ENCODE measurements around the gene KLK13.

KLK13 gene

GRCh38 chr19:51100601-51101000 lies 35.7 kb upstream of the KLK13 start:
- H3K9me3 ChIP-seq (ENCODE audit: insufficient read depth, low read depth, low read length) = no peaks in the 10 kb centered on the region

DNA sequence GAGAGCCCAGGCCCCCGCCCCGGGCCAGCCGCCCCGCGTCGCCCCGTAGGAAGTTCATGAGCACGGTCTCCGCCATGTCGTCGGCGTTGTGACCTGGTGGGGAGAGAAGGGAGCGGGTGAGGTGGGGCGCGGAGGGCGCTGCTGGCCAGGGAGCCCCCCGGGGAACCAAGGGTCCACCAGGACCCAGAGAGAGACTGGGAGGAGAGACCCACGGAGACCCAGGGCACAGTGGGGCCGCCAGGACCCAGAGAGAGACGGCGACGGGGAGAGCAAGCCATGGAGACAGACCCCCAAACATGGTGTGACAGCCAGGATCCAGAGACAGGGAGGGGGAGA lies 34.1 kb upstream of the KLK13 start:
- Histone ChIP-seq H3K4me3 (ENCODE audit: low read length) (no peak overlapping the region), H3K27ac (ENCODE audit: low read length) (no peak overlapping the region), H3K4me1 (ENCODE audit: insufficient read depth, low read length) (peaks cover 4% of the 10 kb centered on the region; the same call in 1 of the 2 replicates), H3K9me3 (ENCODE audit: insufficient read depth, low read depth, low read length) (no peaks in the 10 kb centered on the region), H3K36me3 (ENCODE audit: insufficient read depth, low read depth, low read length) (peaks cover 9% of the 10 kb centered on the region; the same call in 1 of the 2 replicates), H3K9ac (ENCODE audit: low read depth, low read length) (no peak overlapping the region), H3K27me3 (ENCODE audit: insufficient read depth, low read length) (no peaks in the 10 kb centered on the region)

More at GRCh38 chr19:51100601-51101000, 35.7 kb upstream of the KLK13 start:
- Histone ChIP-seq H3K36me3 (ENCODE audit: insufficient read depth, low read depth, low read length) (peaks cover 11% of the 10 kb centered on the region; the same call in 1 of the 2 replicates), H3K9ac (ENCODE audit: low read depth, low read length) (no peak overlapping the region), H3K4me1 (ENCODE audit: insufficient read depth, low read length) (no peaks in the 10 kb centered on the region), H3K4me3 (ENCODE audit: low read length) (no peak overlapping the region), H3K27me3 (ENCODE audit: insufficient read depth, low read length) (no peaks in the 10 kb centered on the region), H3K27ac (ENCODE audit: low read length) (no peak overlapping the region)

DNA sequence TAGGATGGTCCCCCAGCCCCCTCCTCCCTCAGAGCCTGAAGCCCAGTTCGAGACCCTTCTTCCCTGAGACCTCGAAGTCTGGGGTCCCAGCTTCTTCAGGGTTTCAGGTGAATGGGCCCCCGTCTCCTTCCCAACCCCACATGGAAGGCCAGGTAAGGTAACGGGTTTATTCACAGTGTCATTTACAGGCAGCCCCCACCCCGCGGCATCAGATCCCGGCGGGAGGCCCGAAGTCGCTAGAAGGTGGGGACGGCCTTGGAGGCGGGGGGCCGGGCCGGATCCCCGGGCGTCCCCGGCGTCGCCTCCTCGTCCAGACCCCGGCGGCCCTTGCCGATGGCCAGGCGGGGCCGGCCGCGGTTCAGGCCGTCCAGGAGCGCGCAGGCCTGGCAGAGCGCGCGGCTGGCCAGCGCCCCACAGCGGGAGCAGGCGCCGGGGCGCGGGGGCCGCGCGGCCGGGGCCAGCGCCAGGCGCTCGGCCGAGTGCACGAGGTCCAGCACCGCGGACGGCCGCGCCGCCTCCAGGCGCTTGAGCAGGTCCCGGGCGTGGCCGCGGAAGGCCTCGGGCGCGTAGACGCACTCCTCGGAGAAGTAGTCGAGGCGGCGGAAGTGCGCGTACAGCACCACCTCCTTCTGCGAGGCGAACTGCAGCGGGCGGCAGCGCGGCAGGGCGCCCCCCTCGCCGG lies 33.6 kb upstream of the KLK13 start:
- H3K4me3 ChIP-seq (ENCODE audit: low read length) = no peak overlapping the region
- H3K9me3 ChIP-seq (ENCODE audit: insufficient read depth, low read depth, low read length) = no peaks in the 10 kb centered on the region
- H3K4me1 ChIP-seq (ENCODE audit: insufficient read depth, low read length) = peaks cover 4% of the 10 kb centered on the region; the same call in 1 of the 2 replicates
- peaks cover 5% of the 10 kb centered on the region; the same call in 1 of the 2 replicates for H3K36me3 ChIP-seq (ENCODE audit: insufficient read depth, low read depth, low read length)
- H3K27ac ChIP-seq (ENCODE audit: low read length) = no peak overlapping the region
- H3K27me3 ChIP-seq (ENCODE audit: insufficient read depth, low read length) = no peaks in the 10 kb centered on the region
- H3K9ac ChIP-seq (ENCODE audit: low read depth, low read length) = no peak overlapping the region

DNA sequence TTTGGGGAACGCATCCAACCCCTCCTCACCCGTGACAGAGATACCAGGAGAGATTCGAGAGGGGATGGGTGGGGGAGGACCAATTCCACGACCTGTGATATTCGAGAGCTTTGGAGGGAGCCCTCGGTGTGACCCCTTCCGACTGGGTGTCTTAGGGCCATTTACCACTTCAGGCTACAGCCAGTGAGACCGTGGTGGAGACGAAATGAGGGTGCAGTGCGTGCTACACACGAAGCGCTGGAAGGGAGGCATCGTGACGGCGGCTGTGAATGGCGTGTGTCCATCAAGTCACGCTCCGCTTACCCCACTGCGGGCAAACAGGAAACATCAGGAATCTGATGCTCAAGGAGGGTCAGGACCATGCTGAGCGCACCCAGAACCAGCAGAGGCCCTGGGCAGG lies 32.9 kb upstream of the KLK13 start:
- no peak overlapping the region for H3K4me3 ChIP-seq (ENCODE audit: low read length)
- H3K4me1 ChIP-seq (ENCODE audit: insufficient read depth, low read length) = peaks cover 4% of the 10 kb centered on the region; the same call in 1 of the 2 replicates
- H3K36me3 ChIP-seq (ENCODE audit: insufficient read depth, low read depth, low read length) = peaks cover 1% of the 10 kb centered on the region; the same call in 1 of the 2 replicates
- no peaks in the 10 kb centered on the region for H3K27me3 ChIP-seq (ENCODE audit: insufficient read depth, low read length)
- no peak overlapping the region for H3K27ac ChIP-seq (ENCODE audit: low read length)
- H3K9ac ChIP-seq (ENCODE audit: low read depth, low read length) = no peak overlapping the region
- no peaks in the 10 kb centered on the region for H3K9me3 ChIP-seq (ENCODE audit: insufficient read depth, low read depth, low read length)

DNA sequence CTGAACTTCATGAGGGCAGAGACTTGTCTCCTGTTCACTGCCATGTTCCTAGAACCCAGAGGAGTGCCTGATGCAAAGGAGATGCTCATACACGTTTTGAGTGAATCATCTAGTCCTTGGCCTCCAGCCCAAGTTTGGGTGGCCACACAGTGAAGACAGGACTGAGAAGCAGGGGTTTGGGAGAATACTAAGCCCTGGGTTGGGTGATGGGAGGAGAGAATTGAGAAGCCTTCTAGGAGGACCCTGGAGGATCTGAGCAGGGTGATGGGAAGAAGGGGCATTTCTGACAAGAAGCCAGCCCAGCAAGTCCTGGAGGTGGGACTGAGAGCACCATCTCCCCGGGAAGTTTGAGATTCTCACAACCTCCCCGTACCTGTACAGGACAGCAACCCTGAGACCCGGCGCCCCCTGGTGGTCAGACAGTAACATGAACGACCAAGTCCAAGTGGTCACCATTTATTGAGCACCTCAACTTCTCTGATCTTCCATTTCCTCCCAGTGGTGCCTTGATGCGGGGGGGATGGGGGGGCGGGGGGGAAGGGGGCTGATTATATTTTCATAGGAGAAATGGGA lies 32.4 kb upstream of the KLK13 start:
- no peak overlapping the region for H3K27ac ChIP-seq (ENCODE audit: low read length)
- no peak overlapping the region for H3K9ac ChIP-seq (ENCODE audit: low read depth, low read length)
- no peaks in the 10 kb centered on the region for H3K9me3 ChIP-seq (ENCODE audit: insufficient read depth, low read depth, low read length)
- H3K27me3 ChIP-seq (ENCODE audit: insufficient read depth, low read length) = no peaks in the 10 kb centered on the region
- peaks cover 4% of the 10 kb centered on the region; the same call in 1 of the 2 replicates for H3K4me1 ChIP-seq (ENCODE audit: insufficient read depth, low read length)
- H3K36me3 ChIP-seq (ENCODE audit: insufficient read depth, low read depth, low read length) = no peaks in the 10 kb centered on the region; the same call in 1 of the 2 replicates
- H3K4me3 ChIP-seq (ENCODE audit: low read length) = no peak overlapping the region

GRCh38 chr19:51096473-51097165 lies 31.7 kb upstream of the KLK13 start:
- H3K4me1 ChIP-seq (ENCODE audit: insufficient read depth, low read length) = peaks cover 4% of the 10 kb centered on the region; the same call in 1 of the 2 replicates
- no peaks in the 10 kb centered on the region for H3K9me3 ChIP-seq (ENCODE audit: insufficient read depth, low read depth, low read length)
- no peaks in the 10 kb centered on the region; the same call in 1 of the 2 replicates for H3K36me3 ChIP-seq (ENCODE audit: insufficient read depth, low read depth, low read length)
- H3K9ac ChIP-seq (ENCODE audit: low read depth, low read length) = no peak overlapping the region
- H3K4me3 ChIP-seq (ENCODE audit: low read length) = no peak overlapping the region
- H3K27me3 ChIP-seq (ENCODE audit: insufficient read depth, low read length) = no peaks in the 10 kb centered on the region
- H3K27ac ChIP-seq (ENCODE audit: low read length) = no peak overlapping the region

- H3K9ac ChIP-seq (ENCODE audit: low read depth, low read length) = no peak overlapping the region
- H3K4me3 ChIP-seq (ENCODE audit: low read length) = no peak overlapping the region
- H3K27ac ChIP-seq (ENCODE audit: low read length) = no peak overlapping the region
- H3K4me1 ChIP-seq (ENCODE audit: insufficient read depth, low read length) = peaks cover 4% of the 10 kb centered on the region; the same call in 1 of the 2 replicates
- H3K36me3 ChIP-seq (ENCODE audit: insufficient read depth, low read depth, low read length) = no peaks in the 10 kb centered on the region
- H3K27me3 ChIP-seq (ENCODE audit: insufficient read depth, low read length) = no peaks in the 10 kb centered on the region
- no peaks in the 10 kb centered on the region for H3K9me3 ChIP-seq (ENCODE audit: insufficient read depth, low read depth, low read length)
Observed at GRCh38 chr19:51094696-51095279, 29.9 kb upstream of the KLK13 start.

GRCh38 chr19:51093510-51094345 lies 28.8 kb upstream of the KLK13 start:
- H3K4me3 ChIP-seq (ENCODE audit: low read length) = no peak overlapping the region
- H3K4me1 ChIP-seq (ENCODE audit: insufficient read depth, low read length) = peaks cover 4% of the 10 kb centered on the region; the same call in 1 of the 2 replicates
- no peaks in the 10 kb centered on the region for H3K9me3 ChIP-seq (ENCODE audit: insufficient read depth, low read depth, low read length)
- no peaks in the 10 kb centered on the region for H3K27me3 ChIP-seq (ENCODE audit: insufficient read depth, low read length)
- no peak overlapping the region for H3K27ac ChIP-seq (ENCODE audit: low read length)
- no peaks in the 10 kb centered on the region for H3K36me3 ChIP-seq (ENCODE audit: insufficient read depth, low read depth, low read length)
- no peak overlapping the region for H3K9ac ChIP-seq (ENCODE audit: low read depth, low read length)

- Histone ChIP-seq H3K27ac (ENCODE audit: low read length) (no peak overlapping the region), H3K27me3 (ENCODE audit: insufficient read depth, low read length) (no peaks in the 10 kb centered on the region), H3K9ac (ENCODE audit: low read depth, low read length) (no peak overlapping the region)
Observed at GRCh38 chr19:51093101-51093500, 28.2 kb upstream of the KLK13 start.

DNA sequence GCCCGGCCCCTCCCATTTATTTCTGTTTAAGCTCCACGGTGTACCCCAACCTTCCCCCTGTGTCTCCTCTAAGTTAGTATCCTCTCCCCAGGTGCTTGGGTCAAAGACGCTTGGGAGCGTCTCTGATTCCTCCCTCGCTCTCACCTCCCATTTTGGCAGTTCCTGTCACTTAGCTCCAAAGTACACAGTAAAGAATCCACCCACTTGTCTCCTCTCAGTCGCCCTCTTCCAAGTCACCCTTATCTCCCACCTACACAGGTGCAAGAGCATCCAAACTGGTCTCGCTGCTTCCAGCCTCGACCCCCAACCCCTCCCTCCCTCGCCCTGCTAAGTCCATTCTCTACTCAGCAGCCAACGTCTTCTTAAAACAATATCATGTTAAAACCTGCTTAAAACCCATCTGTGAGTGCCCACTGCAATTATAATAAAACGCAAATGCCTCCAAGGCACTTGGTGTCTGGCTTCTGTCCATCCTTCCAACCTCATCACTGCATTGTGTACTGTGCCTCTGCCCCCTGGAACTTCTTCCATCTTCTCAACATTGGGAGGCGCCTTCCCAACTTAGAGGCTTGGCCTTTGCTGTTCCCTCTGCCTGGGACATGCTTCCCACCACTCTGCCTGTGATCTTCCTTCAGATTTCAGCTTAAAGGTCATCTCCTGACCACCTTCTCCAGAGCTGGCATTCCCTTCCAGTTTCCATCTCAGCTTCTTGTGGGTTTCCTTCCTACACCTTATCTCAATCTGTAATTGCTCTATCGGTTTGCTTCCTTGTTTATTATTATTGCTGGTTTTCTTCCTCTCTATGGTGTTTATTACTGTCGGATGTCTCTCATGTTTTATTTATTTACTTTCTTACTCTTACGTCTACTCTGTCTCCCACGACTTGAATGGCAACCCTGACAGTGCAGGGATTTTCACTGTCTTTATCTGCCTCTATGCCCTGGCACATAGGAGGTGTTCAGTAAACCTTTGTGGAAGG lies 27.3 kb upstream of the KLK13 start:
- H3K27ac ChIP-seq (ENCODE audit: low read length) = no peak overlapping the region
- no peak overlapping the region for H3K9ac ChIP-seq (ENCODE audit: low read depth, low read length)
- H3K9me3 ChIP-seq (ENCODE audit: insufficient read depth, low read depth, low read length) = no peaks in the 10 kb centered on the region
- no peak overlapping the region for H3K4me3 ChIP-seq (ENCODE audit: low read length)
- no peaks in the 10 kb centered on the region for H3K36me3 ChIP-seq (ENCODE audit: insufficient read depth, low read depth, low read length)
- no peaks in the 10 kb centered on the region for H3K27me3 ChIP-seq (ENCODE audit: insufficient read depth, low read length)
- H3K4me1 ChIP-seq (ENCODE audit: insufficient read depth, low read length) = peaks cover 4% of the 10 kb centered on the region; the same call in 1 of the 2 replicates

More at GRCh38 chr19:51093101-51093500, 28.2 kb upstream of the KLK13 start:
- H3K9me3 ChIP-seq (ENCODE audit: insufficient read depth, low read depth, low read length) = no peaks in the 10 kb centered on the region
- no peaks in the 10 kb centered on the region for H3K36me3 ChIP-seq (ENCODE audit: insufficient read depth, low read depth, low read length)
- H3K4me3 ChIP-seq (ENCODE audit: low read length) = no peak overlapping the region
- H3K4me1 ChIP-seq (ENCODE audit: insufficient read depth, low read length) = peaks cover 4% of the 10 kb centered on the region; the same call in 1 of the 2 replicates

All from iPS-20b (cell line).